CD4-positive, alpha-beta T cell treated with Interleukin-15 for 4 hours (primary cell): ENCODE results near the gene LDLRAD4.

ENCODE experiments used
- DNase-seq: peaks from one replicate; pipeline ENCODE4 v3.0.0-alpha.2; 2020; ENCODE audit warnings: low spot score

The LDLRAD4 gene

DNA sequence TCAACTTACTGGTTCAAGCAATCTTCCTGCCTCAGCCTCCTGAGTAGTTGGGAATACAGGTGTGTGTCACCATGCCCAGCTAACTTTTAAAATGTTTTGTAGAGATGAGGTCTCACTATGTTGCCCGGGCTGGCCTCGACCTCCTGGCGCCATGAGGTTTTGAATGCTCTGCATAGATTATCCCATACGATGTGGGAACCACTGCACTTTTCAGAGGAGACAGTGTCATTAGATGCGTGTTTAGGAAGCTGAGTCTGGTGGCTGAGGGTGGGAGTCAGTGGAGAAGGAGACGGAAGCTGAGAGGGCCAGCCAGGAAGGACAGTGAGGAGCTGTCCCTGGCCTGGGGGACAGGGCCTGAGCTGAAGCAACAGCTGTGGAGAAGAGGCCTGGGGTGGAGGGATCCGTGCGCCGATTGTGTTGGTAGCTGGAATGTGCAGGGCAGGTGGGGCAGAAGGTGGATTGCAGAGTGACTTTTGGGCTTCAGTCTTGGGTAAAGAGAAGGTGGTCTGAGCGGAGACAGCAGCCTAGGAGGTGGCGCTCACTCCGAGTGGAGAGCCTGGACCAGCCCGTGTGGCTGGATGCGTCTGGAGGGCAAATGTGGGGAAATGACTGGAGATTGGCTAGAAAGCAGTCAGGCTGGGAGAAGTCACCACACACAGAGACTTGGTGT lies 68.0 kb downstream of the LDLRAD4 start:
- no peak for DNase-seq

- no peak for DNase-seq
These were observed 68.8 kb downstream of the LDLRAD4 start for GRCh38 chr18:13287372-13287771.

DNA sequence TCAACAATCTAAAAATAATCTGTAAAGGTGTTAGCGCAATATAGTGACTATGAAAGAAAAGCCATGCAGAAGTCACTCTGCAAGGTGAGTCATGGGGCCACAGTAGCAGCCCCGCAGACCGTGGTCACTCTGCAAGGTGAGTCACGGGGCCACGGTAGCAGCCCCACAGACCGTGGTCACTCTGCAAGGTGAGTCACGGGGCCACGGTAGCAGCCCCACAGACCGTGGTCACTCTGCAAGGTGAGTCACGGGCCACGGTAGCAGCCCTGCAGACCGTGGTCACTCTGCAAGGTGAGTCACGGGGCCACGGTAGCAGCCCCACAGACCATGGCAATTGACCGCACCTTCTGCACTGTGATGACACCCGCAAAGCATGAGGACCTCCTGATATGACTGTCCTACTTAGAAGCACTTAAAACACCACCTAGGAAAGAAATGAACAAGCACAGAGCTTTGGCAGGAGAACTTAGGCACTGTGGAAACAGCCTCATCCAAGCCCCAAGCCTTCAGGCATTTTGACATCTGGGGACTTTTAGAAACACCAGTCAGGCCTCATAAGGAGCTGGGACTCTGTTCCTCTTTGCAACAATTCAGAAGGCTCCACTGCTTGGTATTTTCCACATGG lies 70.1 kb downstream of the LDLRAD4 start:
- DNase-seq = no peak

- no peak for DNase-seq
These were observed 71.1 kb downstream of the LDLRAD4 start for GRCh38 chr18:13289481-13290205.

DNA sequence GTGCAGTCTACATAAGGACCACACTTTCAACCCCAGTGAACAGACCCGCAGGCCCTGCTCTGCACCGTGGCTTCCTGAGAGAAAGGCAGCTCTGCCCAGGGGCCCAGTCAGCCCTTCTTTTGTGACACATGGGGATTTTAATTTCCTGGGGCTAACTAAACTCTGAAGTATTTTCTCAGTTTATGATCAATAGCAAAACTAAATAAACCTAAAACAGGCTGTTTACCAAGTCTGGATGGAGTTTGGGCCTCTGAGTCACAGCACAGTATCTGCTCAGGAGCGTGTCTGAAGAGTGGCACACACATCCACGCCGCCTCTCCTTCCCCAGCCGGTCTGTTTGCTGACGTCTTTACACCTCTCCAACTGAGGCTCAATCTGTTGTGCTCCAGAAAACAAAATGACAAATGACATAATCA lies 72.3 kb downstream of the LDLRAD4 start:
- DNase-seq = peak; percentile 26

DNA sequence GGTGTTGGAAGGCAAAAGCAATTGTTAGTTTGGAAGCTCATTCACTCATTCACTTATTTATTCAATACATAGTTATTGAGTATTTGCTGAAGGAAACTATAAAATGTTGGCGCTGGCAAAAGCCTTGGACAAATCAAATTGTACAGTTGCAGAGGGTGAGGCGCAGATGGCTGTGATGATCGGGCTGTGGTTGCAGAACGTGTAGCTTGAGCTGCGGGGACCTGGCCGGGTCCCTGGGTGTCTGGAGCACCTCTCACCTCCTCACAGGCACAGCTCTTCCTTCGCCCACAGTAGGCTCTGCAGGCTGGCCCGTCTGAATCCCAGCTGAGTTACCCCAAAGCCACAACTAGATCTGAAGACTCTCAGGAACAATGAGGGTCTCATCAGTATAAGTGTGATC lies 72.7 kb downstream of the LDLRAD4 start:
- no peak for DNase-seq

DNA sequence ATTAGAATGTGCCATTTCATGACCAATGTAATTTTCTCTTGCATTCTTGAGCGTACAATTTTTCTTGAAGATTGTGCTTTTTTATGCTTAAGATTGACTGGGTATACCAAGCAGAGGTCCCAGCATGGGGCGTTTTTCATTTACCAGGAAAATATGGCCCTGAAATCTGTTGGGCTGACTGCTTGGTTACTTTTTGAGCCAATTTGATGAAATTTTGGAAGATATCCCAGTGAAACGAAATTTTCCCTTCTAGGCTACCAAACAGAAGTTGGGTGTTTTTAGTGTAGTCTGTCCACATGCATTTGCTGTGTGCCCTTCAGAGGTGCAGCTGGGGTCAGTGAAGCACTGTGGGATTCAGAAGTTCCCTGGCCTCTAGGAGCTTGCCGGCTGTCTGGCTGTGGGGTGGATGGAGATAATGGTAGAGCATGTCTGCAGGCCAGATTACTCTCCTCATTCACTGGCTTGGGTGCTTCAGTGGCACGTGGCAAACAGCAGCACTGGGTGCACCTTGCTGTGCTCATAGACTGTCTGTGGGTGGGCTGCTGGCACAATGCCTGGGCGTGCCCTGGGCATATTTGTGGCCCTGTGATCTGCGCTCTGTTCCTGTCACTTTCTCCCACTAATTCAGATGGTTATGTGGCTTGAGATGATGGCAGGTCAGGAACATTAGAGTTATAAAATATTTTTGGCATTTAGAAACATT lies 73.3 kb downstream of the LDLRAD4 start:
- DNase-seq = no peak

DNA sequence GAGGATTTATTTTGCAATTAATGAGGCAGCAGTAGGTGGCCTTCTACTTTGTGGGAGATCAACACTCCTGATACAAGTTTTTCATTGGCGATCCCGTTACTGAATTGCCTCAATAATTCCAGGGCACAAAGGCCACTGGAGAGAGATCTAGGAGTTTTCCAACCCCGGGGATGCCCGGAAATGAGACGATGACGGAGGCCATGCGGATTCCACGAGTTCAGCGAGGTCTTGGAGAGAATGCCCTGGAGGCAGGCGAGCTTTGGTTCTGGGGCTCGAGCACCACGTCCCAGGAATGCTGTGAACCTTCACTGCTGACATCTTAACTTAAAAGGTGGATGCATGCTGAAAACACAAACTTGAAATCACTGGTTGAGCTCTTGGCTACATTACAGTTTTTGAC lies 74.2 kb downstream of the LDLRAD4 start:
- DNase-seq = no peak

- DNase-seq = no peak
These were observed 75.7 kb downstream of the LDLRAD4 start for GRCh38 chr18:13294309-13294708.

DNA sequence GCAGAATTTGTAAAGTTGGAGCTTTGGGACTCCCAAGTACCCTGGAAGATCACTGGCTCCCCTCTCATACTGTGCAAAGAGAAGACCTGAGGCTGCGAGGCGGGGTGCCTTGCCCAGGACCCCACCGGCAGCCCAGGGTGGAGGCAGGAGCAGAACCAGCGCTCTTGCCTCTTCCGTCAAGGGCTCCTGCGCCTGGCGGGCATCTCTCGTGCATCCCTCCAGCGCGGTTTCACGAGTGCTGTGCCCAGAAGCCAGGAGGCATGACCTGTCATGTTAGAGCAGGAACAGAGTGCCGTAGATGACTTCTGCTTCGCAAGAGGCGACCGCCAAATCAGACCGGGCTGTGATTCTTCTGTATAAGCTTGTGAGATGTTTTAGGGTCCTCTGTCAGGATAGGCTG lies 77.3 kb downstream of the LDLRAD4 start:
- no peak for DNase-seq

DNA sequence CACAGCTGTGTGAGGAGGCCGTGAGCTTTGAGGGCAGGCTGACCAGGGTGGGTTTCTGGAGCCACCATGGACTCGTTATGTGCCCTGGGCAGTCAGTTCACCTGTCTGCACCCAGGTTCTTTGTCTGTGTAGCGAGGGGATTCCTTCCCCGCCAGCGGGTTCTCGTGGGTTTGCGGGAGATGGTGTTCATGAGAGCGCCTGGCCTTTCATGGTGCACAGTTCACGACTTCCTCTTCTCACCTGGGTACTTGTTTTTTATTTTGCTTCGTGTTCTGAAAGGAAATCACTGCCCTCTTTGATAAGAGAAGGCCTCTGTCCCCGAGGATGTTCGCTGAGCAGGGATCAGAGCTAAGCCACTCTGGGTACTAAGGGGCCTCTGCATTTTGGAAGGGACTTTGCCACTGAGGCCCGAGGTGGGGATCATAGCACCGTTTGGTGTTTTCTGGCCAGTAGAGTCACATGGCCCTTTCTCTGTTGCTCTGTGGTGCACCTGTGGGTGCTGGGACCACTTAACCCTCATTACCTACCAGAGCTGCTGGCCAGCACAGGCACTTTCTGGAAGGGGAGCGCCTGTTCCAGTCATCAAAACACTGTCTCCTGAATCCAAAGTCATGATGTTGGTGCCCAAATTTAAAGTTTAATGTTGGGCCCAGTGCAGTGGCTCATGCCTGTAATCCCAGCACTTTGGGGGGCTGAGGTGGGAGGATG lies 78.5 kb downstream of the LDLRAD4 start:
- no peak for DNase-seq

GRCh38 chr18:13298262-13298661 lies 79.7 kb downstream of the LDLRAD4 start:
- no peak for DNase-seq

DNA sequence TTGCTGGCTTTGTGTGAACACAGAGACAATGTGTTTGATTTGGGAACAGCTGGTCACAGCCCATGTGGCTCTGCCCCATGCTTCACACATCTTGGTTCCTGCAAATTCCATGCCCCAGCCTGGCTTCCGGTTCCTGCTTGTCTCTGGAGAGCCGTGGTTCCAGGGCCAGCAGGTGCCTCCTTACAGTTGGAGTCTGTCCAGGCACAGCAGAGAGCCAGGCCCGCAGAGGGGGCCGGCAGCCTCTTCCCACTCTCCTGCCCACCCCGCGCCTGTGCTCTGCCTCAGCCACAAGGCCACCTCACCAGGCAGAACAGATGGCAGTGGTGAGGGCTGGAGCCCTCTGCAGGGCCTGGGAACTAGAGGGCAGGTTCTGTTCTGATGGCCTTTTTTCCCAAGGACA lies 81.5 kb downstream of the LDLRAD4 start:
- DNase-seq = no peak

DNA sequence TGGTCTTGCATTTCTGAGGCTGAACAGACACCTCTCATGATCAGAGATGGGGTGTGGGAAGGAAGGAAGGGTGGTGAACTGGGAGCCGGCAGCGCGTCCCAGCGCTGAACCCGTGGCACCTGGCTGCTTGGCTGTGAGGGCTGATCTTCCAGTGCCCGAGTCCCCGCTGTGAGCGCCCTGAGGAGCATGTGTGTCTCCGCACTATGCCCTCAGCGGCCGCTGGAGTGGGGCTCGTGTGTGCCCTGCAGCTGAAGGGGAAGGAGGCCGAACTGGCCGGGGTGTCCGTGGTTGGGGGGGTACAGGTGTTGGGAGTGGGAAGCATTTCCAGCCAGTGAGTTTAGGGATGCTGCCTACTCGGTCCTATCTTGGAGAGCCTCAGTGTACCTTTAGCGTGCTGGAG lies 82.2 kb downstream of the LDLRAD4 start:
- no peak for DNase-seq

GRCh38 chr18:13302040-13302439 lies 83.5 kb downstream of the LDLRAD4 start:
- DNase-seq = no peak

DNA sequence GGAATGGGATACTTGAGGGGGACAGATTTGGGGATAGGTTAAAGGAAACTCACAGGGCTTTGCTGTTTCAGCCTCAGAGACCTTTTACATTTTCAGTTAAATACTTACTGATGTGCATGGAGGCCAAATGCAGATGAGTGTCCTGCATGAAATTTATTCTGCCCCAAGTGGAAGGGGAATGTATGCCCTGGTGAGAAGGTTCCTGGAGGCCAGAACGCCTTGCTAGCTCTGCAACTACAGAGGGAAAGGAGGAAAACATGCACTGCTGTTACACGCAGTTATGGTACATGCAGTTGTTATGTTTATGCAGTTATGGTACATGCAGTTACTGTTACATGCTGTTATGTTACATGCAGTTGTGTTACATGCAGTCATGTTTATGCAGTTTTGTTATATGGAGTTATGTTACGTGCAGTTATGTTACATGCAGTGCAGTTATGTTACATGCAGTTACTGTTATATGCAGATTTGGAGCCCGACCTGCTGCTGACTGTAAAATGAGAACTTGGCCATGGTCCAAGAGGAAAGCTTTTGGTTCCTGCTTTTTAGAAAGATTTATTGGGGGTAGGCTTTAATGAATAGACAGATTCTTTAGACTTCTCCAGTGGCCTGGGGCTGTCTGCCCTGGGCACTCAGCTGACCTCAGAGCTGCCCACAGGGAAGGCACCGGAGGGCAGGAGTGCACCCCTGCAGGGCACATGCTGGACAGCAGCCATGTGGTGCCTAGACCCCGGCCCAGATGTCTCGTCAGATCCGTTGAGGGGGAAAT lies 84.1 kb downstream of the LDLRAD4 start:
- no peak for DNase-seq

GRCh38 chr18:13303756-13304364 lies 85.3 kb downstream of the LDLRAD4 start:
- DNase-seq = no peak

- no peak for DNase-seq
These were observed 86.7 kb downstream of the LDLRAD4 start for GRCh38 chr18:13305301-13305700.

DNA sequence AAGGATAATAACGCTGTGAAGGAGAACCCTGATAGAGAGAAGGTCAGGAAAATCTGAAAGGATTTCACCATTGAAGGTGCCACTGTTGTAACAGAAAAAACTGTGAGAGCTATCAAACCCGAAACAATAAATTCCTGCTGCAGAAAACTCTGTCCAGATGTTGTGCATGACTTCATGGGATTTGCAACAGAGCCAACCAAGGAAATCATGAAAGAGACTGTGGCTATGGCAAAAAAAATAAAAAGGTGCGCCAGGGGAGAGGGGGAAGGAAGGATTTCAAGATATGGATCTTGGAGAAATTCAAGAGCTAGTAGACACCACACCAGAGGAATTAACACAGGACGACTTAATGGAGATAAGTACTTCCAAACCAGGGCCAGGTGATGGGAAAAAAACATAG lies 88.0 kb downstream of the LDLRAD4 start:
- no peak for DNase-seq

GRCh38 chr18:13308369-13308768 lies 89.8 kb downstream of the LDLRAD4 start:
- no peak for DNase-seq
